ENCODE data around the gene CLASP2. TPM values are rescaled to one million over a fixed set of nuclear protein-coding genes. Genes with fewer than 3 reads are reported as not detected.

CLASP2 gene
- total RNA-seq, 4 donors from 2014 or later: 38.4 to 53.2 (median 43.1) TPM

DNA sequence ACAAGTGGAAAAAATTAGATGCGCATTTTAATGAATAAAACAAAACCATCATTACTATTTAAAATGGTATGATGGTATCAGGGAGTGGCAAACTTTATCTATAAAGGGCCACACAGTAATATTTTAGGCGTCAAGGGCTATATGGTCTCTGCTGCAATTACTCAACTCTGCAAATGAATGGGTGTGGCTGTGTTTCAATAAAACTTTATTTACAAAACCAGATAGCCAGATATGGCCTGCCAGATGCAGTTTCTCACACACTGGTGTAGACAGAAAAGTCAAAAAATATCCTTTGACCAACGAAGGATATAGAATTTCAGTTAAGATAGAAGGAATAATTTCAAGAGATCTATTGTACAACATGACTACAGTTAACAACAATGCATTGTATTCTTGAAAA lies 83.8 kb downstream of the CLASP2 start:
- Histone ChIP-seq H3K27me3 (no peaks in the 10 kb centered on the region), H3K4me1 (peaks cover 0 to 8% (median 7%) of the 10 kb centered on the region in 4 donors), H3K27ac (replicated peaks in 1 of 4) (no peak overlapping the region), H3K4me3 (no peak overlapping the region), H3K9me3 (no peaks in the 10 kb centered on the region), H3K36me3 (peaks cover 0 to 23% (median 6%) of the 10 kb centered on the region in 4 donors)
- 92% methylated on average over 3 of the region's 3 CpGs for WGBS
- intact Hi-C loops (cut with DNase I): no loop called here
- no peak for DNase-seq (ENCODE audit: extremely low spot score)
- TF ChIP-seq EP300 (IDR thresholded peaks at IDR 0.05) (no peak), POLR2AphosphoS5 (IDR thresholded peaks at IDR 0.05) (no peak), POLR2A (IDR thresholded peaks at IDR 0.05; ENCODE audit: low read depth) (no peak)
- TF ChIP-seq, protein P1, sequence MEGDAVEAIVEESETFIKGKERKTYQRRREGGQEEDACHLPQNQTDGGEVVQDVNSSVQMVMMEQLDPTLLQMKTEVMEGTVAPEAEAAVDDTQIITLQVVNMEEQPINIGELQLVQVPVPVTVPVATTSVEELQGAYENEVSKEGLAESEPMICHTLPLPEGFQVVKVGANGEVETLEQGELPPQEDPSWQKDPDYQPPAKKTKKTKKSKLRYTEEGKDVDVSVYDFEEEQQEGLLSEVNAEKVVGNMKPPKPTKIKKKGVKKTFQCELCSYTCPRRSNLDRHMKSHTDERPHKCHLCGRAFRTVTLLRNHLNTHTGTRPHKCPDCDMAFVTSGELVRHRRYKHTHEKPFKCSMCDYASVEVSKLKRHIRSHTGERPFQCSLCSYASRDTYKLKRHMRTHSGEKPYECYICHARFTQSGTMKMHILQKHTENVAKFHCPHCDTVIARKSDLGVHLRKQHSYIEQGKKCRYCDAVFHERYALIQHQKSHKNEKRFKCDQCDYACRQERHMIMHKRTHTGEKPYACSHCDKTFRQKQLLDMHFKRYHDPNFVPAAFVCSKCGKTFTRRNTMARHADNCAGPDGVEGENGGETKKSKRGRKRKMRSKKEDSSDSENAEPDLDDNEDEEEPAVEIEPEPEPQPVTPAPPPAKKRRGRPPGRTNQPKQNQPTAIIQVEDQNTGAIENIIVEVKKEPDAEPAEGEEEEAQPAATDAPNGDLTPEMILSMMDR (IDR thresholded peaks at IDR 0.05): no peak

DNA sequence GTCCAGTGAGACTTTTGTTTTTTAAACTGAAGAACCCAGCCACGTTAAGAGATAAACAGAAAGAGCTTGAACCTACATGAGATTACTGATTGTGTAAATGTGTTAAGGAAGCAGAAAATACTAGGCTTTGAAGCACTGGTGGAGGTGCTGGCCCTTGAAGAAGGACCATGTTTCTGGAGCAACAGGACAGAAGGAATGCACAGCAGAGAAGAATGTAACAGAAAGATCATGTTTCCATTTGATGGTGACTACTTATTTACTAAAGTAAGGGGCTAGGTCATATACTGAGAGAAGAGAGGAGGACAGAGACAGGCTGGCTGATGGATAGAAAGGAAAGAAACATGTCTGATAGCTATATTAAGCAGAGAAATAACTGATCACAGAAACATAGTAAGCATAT lies 88.8 kb downstream of the CLASP2 start:
- no peaks in the 10 kb centered on the region for H3K4me1 ChIP-seq
- no peak overlapping the region for H3K4me3 ChIP-seq
- H3K27me3 ChIP-seq: no peaks in the 10 kb centered on the region
- 44% methylated on average over 1 of the region's 1 CpG for WGBS
- peaks cover 0 to 25% (median 12%) of the 10 kb centered on the region in 4 donors for H3K36me3 ChIP-seq
- H3K27ac ChIP-seq (replicated peaks in 1 of 4): no peak overlapping the region
- no peaks in the 10 kb centered on the region for H3K9me3 ChIP-seq
- DNase-seq (ENCODE audit: extremely low spot score): no peak
- intact Hi-C loops (cut with DNase I): no loop called here
- TF ChIP-seq, protein P1 (IDR thresholded peaks at IDR 0.05): no peak

DNA sequence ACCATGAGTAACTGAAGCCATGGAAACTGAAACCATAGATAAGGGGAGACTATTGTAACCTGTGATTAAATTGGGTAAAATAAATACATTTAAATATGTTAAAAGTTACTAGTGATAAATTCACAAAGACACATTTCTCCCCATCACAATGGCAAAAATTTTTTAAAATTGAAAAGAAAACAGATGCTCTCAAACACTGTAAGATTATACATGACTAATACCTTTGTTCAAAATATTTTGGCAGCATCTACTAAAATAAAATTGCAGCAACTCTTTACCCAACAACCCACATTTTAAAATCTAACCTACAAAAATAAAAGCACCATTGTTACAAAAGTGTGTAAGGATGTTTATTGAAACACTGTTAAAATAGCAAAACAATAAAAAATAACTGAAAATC lies 93.3 kb downstream of the CLASP2 start:
- H3K36me3 ChIP-seq: peaks cover 0 to 40% (median 8%) of the 10 kb centered on the region in 4 donors
- no peak overlapping the region for H3K4me3 ChIP-seq
- no peaks in the 10 kb centered on the region for H3K4me1 ChIP-seq
- no peak for DNase-seq (ENCODE audit: extremely low spot score)
- H3K27me3 ChIP-seq: no peaks in the 10 kb centered on the region
- H3K9me3 ChIP-seq: no peaks in the 10 kb centered on the region
- TF ChIP-seq EP300 (IDR thresholded peaks at IDR 0.05): no peak
- TF ChIP-seq POLR2AphosphoS5 (IDR thresholded peaks at IDR 0.05): no peak
- TF ChIP-seq, protein P1 (IDR thresholded peaks at IDR 0.05): no peak
- TF ChIP-seq POLR2A (IDR thresholded peaks at IDR 0.05; ENCODE audit: low read depth): no peak
- intact Hi-C loops (cut with DNase I): no loop called here
- no peak overlapping the region for H3K27ac ChIP-seq (replicated peaks in 1 of 4)

DNA sequence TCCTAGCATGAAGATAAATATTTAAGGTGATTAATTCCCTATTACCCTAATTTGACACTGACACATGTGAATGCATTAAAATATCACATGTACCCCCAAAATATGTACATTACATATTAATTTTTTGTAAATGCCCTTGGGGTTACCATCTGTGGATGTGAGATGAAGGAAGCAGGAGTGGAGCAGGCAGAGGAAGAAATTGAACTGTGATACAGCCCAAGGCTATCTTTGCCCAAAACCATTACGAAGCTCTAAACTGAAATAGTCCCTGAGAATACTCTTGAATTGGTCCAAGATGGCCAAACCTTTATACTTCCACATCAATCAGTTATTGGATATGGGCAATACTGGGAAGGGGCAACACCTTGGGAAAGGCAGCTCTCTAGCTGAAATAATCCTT lies 105.0 kb downstream of the CLASP2 start:
- Histone ChIP-seq H3K36me3 (peaks cover 4 to 34% (median 10%) of the 10 kb centered on the region in 4 donors), H3K4me3 (no peak overlapping the region), H3K4me1 (no peaks in the 10 kb centered on the region), H3K27ac (replicated peaks in 1 of 4) (no peak overlapping the region), H3K27me3 (no peaks in the 10 kb centered on the region), H3K9me3 (no peaks in the 10 kb centered on the region)
- intact Hi-C loops (cut with DNase I): no loop called here
- DNase-seq (ENCODE audit: extremely low spot score): no peak
- WGBS: 100% methylated on average over 1 of the region's 1 CpG
- TF ChIP-seq, protein P1 (IDR thresholded peaks at IDR 0.05): no peak
- TF ChIP-seq POLR2AphosphoS5 (IDR thresholded peaks at IDR 0.05) (no peak), EP300 (IDR thresholded peaks at IDR 0.05) (no peak), POLR2A (IDR thresholded peaks at IDR 0.05; ENCODE audit: low read depth) (no peak)

DNA sequence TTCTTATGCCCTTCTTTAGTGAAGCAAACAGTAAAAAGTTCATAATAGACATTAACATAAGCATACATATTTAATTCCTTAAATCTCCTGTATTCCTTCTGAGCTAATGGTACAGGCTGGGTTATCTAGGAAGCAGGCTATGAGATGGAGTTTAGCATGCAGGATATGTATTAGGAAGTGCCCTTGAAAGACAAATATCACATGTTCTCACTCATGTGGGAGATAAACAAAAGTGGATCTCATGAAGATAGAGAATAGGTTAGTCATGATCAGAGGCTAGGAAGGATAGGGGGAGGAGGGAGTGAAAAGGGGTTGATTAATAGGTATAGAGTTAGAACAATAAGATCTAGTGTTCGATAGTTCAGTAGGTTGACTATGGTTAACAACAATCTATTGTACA lies 105.4 kb downstream of the CLASP2 start:
- H3K27me3 ChIP-seq: no peaks in the 10 kb centered on the region
- intact Hi-C loops (cut with DNase I): no loop called here
- DNase-seq (ENCODE audit: extremely low spot score): no peak
- H3K27ac ChIP-seq (replicated peaks in 1 of 4): no peak overlapping the region
- H3K9me3 ChIP-seq: no peaks in the 10 kb centered on the region
- peaks cover 0 to 34% (median 8%) of the 10 kb centered on the region in 4 donors for H3K36me3 ChIP-seq
- no peak overlapping the region for H3K4me3 ChIP-seq
- WGBS: 94% methylated on average over 1 of the region's 1 CpG
- H3K4me1 ChIP-seq: no peaks in the 10 kb centered on the region
- TF ChIP-seq POLR2AphosphoS5 (IDR thresholded peaks at IDR 0.05) (no peak), POLR2A (IDR thresholded peaks at IDR 0.05; ENCODE audit: low read depth) (no peak), EP300 (IDR thresholded peaks at IDR 0.05) (no peak)
- TF ChIP-seq, protein P1 (IDR thresholded peaks at IDR 0.05): no peak

Data from esophagus muscularis mucosa (tissue), 4 donors.